ENCODE data around the gene ZSWIM1. TPM values are rescaled to one million over a fixed set of nuclear protein-coding genes. Genes with fewer than 3 reads are reported as not detected.
A peak's percentile ranks its signal among the peaks of the same experiment; 100 is the strongest.
"Not testable (repeated sequence)": the region's sequence is repeated elsewhere in the genome, so short reads cannot be mapped to it uniquely, and the experiment has no call there.

ZSWIM1 gene
- total RNA-seq, 3 donors from 2014 or later = 10.8 to 11.9 (median 10.9) TPM

GRCh38 chr20:45918182-45918737 is 37.2 kb downstream of the ZSWIM1 start:
- no peak overlapping the region for H3K4me3 Mint-ChIP-seq
- no peaks in the 10 kb centered on the region for H3K9me3 Mint-ChIP-seq
- H3K36me3 Mint-ChIP-seq (ENCODE audit: insufficient read depth) = no peaks in the 10 kb centered on the region
- H3K27me3 Mint-ChIP-seq (ENCODE audit: low read depth) = peaks cover 29% of the 10 kb centered on the region
- no peak for ATAC-seq
- DNase-seq = no peak
- H3K4me1 Mint-ChIP-seq (ENCODE audit: low read depth) = peaks cover 1% of the 10 kb centered on the region

- ATAC-seq (no peak), DNase-seq (no peak)
- no peaks in the 10 kb centered on the region for H3K9me3 Mint-ChIP-seq
- peaks cover 29% of the 10 kb centered on the region for H3K27me3 Mint-ChIP-seq (ENCODE audit: low read depth)
- H3K4me3 Mint-ChIP-seq = no peak overlapping the region
- H3K36me3 Mint-ChIP-seq (ENCODE audit: insufficient read depth) = no peaks in the 10 kb centered on the region
- peaks cover 1% of the 10 kb centered on the region for H3K4me1 Mint-ChIP-seq (ENCODE audit: low read depth)
Observed at GRCh38 chr20:45918779-45919537, 37.9 kb downstream of the ZSWIM1 start.

GRCh38 chr20:45919542-45920399 is 38.7 kb downstream of the ZSWIM1 start:
- Mint-ChIP-seq H3K4me1 (ENCODE audit: low read depth) (peaks cover 2% of the 10 kb centered on the region), H3K36me3 (ENCODE audit: insufficient read depth) (no peaks in the 10 kb centered on the region), H3K27me3 (ENCODE audit: low read depth) (peaks cover 26% of the 10 kb centered on the region), H3K9me3 (no peaks in the 10 kb centered on the region), H3K4me3 (no peak overlapping the region)
- ATAC-seq = no peak
- no peak for DNase-seq

- no peak for DNase-seq
- H3K36me3 Mint-ChIP-seq (ENCODE audit: insufficient read depth) = no peaks in the 10 kb centered on the region
- no peak overlapping the region for H3K4me3 Mint-ChIP-seq
- H3K4me1 Mint-ChIP-seq (ENCODE audit: low read depth) = peaks cover 2% of the 10 kb centered on the region
- no peak for ATAC-seq
- H3K27me3 Mint-ChIP-seq (ENCODE audit: low read depth) = peaks cover 24% of the 10 kb centered on the region
- no peaks in the 10 kb centered on the region for H3K9me3 Mint-ChIP-seq
Observed at GRCh38 chr20:45920462-45921336, 39.7 kb downstream of the ZSWIM1 start.

GRCh38 chr20:45921337-45922189 is 40.5 kb downstream of the ZSWIM1 start:
- DNase-seq = no peak
- Mint-ChIP-seq H3K36me3 (ENCODE audit: insufficient read depth) (no peaks in the 10 kb centered on the region), H3K27me3 (ENCODE audit: low read depth) (peaks cover 17% of the 10 kb centered on the region), H3K4me1 (ENCODE audit: low read depth) (peaks cover 2% of the 10 kb centered on the region), H3K9me3 (no peaks in the 10 kb centered on the region), H3K4me3 (no peak overlapping the region)
- ATAC-seq = no peak

GRCh38 chr20:45924391-45925261 is 43.6 kb downstream of the ZSWIM1 start:
- Mint-ChIP-seq H3K9me3 (no peaks in the 10 kb centered on the region), H3K4me3 (no peak overlapping the region), H3K36me3 (ENCODE audit: insufficient read depth) (no peaks in the 10 kb centered on the region), H3K27me3 (ENCODE audit: low read depth) (peaks cover 13% of the 10 kb centered on the region), H3K4me1 (ENCODE audit: low read depth) (peaks cover 2% of the 10 kb centered on the region)
- ATAC-seq (no peak), DNase-seq (no peak)

GRCh38 chr20:45925821-45926506 is 44.9 kb downstream of the ZSWIM1 start:
- Mint-ChIP-seq H3K27me3 (ENCODE audit: low read depth) (peaks cover 6% of the 10 kb centered on the region), H3K4me1 (ENCODE audit: low read depth) (peaks cover 2% of the 10 kb centered on the region), H3K36me3 (ENCODE audit: insufficient read depth) (no peaks in the 10 kb centered on the region), H3K9me3 (no peaks in the 10 kb centered on the region), H3K4me3 (no peak overlapping the region)
- DNase-seq (no peak), ATAC-seq (no peak)

GRCh38 chr20:45926731-45927070 is 45.7 kb downstream of the ZSWIM1 start:
- Mint-ChIP-seq H3K4me1 (ENCODE audit: low read depth) (peaks cover 2% of the 10 kb centered on the region), H3K9me3 (no peaks in the 10 kb centered on the region), H3K4me3 (no peak overlapping the region), H3K27me3 (ENCODE audit: low read depth) (peaks cover 1% of the 10 kb centered on the region), H3K36me3 (ENCODE audit: insufficient read depth) (no peaks in the 10 kb centered on the region)
- ATAC-seq (no peak), DNase-seq (no peak)

GRCh38 chr20:45927071-45927878 is 46.2 kb downstream of the ZSWIM1 start:
- no peak for ATAC-seq

GRCh38 chr20:45931680-45932079 is 50.7 kb downstream of the ZSWIM1 start:
- not testable (repeated sequence) for DNase-seq; H3K4me3 Mint-ChIP-seq; H3K36me3 Mint-ChIP-seq (ENCODE audit: insufficient read depth); H3K9me3 Mint-ChIP-seq; H3K27me3 Mint-ChIP-seq (ENCODE audit: low read depth); ATAC-seq
- peaks cover 13% of the 10 kb centered on the region for H3K4me1 Mint-ChIP-seq (ENCODE audit: low read depth)

More at GRCh38 chr20:45927071-45927878, 46.2 kb downstream of the ZSWIM1 start:
- no peaks in the 10 kb centered on the region for H3K36me3 Mint-ChIP-seq (ENCODE audit: insufficient read depth)
- H3K9me3 Mint-ChIP-seq = no peaks in the 10 kb centered on the region
- H3K27me3 Mint-ChIP-seq (ENCODE audit: low read depth) = no peaks in the 10 kb centered on the region
- no peak for DNase-seq
- H3K4me3 Mint-ChIP-seq = no peak overlapping the region
- H3K4me1 Mint-ChIP-seq (ENCODE audit: low read depth) = peaks cover 2% of the 10 kb centered on the region

GRCh38 chr20:45933266-45934045 is 52.4 kb downstream of the ZSWIM1 start:
- Mint-ChIP-seq H3K36me3 (ENCODE audit: insufficient read depth) (peaks cover 11% of the 10 kb centered on the region), H3K4me1 (ENCODE audit: low read depth) (peaks cover 27% of the 10 kb centered on the region), H3K9me3 (no peaks in the 10 kb centered on the region), H3K27me3 (ENCODE audit: low read depth) (no peaks in the 10 kb centered on the region), H3K4me3 (peak overlapping the region; percentile 93)
- ATAC-seq (no peak), DNase-seq (peak; percentile 39)
